NCI-H1930 (cell line): ENCODE results near the gene OR5H6.
"Not testable (repeated sequence)": the region's sequence is repeated elsewhere in the genome, so short reads cannot be mapped to it uniquely, and the experiment has no call there.

ENCODE experiments used
- DNase-seq, 2 experiments: peaks; one replicate each; lab custom pipeline; 2025; lab: John Stamatoyannopoulos, UW

Gene OR5H6

GRCh38 chr3:98263944-98264343 is at the start of gene OR5H6:
Gene OR5H6, plus strand, starts transcription at chr3:98264244. Its CDS starts 89 bp downstream, at chr3:98264333.
- no peak for DNase-seq

GRCh38 chr3:98215051-98215450 is 49.0 kb upstream of the OR5H6 start:
- no peak for DNase-seq

- DNase-seq, result no peak
Observed at GRCh38 chr3:98223907-98224672, 40.0 kb upstream of the OR5H6 start.

- no peak for DNase-seq
Observed at GRCh38 chr3:98232489-98232888, 31.6 kb upstream of the OR5H6 start.

GRCh38 chr3:98233468-98233867 is 30.6 kb upstream of the OR5H6 start:
- no peak for DNase-seq

GRCh38 chr3:98240131-98240530 is 23.9 kb upstream of the OR5H6 start:
- DNase-seq, result no peak

- DNase-seq, result no peak
Observed at GRCh38 chr3:98242155-98242554, 21.9 kb upstream of the OR5H6 start.

GRCh38 chr3:98243843-98244242 is 20.2 kb upstream of the OR5H6 start:
- no peak for DNase-seq

GRCh38 chr3:98246142-98246541 is 17.9 kb upstream of the OR5H6 start:
- DNase-seq, result no peak

- DNase-seq, result not testable (repeated sequence)
Observed at GRCh38 chr3:98256026-98256425, 8.0 kb upstream of the OR5H6 start.

GRCh38 chr3:98259707-98260106 is 4.3 kb upstream of the OR5H6 start:
- DNase-seq, result no peak

- no peak for DNase-seq
Observed at GRCh38 chr3:98262046-98262445, 2.0 kb upstream of the OR5H6 start.

GRCh38 chr3:98269846-98270245 is 5.8 kb downstream of the OR5H6 start:
- no peak for DNase-seq

GRCh38 chr3:98272126-98272525 is 8.1 kb downstream of the OR5H6 start:
- DNase-seq, result no peak

GRCh38 chr3:98274914-98275313 is 10.9 kb downstream of the OR5H6 start:
- no peak for DNase-seq

GRCh38 chr3:98282205-98282604 is 18.2 kb downstream of the OR5H6 start, which contains the start of gene OR5H2:
Gene OR5H2, plus strand, starts transcription at chr3:98282505. Its CDS starts 398 bp downstream, at chr3:98282903.
- no peak for DNase-seq

- DNase-seq, result no peak
Observed at GRCh38 chr3:98290916-98291315, 26.9 kb downstream of the OR5H6 start.

- DNase-seq, result no peak
Observed at GRCh38 chr3:98291332-98291957, 27.4 kb downstream of the OR5H6 start.
